Measurements from ENCODE around the gene TNRC6C. TPM values are rescaled to one million over a fixed set of nuclear protein-coding genes. Genes with fewer than 3 reads are reported as not detected.

Gene TNRC6C
- total and polyA plus RNA-seq, 9 of the 15 experiments (the other 6 are each of a cell fraction or from before 2014, with no cell fraction given) = 0.20 to 4.9 (median 2.3) TPM

GRCh38 chr17:78137392-78138203 is 179.1 kb downstream of the TNRC6C start (continued):
- TF ChIP-seq, protein P1, sequence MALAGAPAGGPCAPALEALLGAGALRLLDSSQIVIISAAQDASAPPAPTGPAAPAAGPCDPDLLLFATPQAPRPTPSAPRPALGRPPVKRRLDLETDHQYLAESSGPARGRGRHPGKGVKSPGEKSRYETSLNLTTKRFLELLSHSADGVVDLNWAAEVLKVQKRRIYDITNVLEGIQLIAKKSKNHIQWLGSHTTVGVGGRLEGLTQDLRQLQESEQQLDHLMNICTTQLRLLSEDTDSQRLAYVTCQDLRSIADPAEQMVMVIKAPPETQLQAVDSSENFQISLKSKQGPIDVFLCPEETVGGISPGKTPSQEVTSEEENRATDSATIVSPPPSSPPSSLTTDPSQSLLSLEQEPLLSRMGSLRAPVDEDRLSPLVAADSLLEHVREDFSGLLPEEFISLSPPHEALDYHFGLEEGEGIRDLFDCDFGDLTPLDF (CRISPR knock-in tag; IDR thresholded peaks at IDR 0.05) = no peak
- TF ChIP-seq, protein P2, sequence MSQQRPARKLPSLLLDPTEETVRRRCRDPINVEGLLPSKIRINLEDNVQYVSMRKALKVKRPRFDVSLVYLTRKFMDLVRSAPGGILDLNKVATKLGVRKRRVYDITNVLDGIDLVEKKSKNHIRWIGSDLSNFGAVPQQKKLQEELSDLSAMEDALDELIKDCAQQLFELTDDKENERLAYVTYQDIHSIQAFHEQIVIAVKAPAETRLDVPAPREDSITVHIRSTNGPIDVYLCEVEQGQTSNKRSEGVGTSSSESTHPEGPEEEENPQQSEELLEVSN (IDR thresholded peaks at IDR 0.05; ENCODE audit: borderline replicate concordance in 1 of 2, extremely low read depth in 1 of 2, insufficient read depth in 1 of 2, insufficient read length in 1 of 2, low read depth in 1 of 2, low read length in 1 of 2, poor library complexity in 1 of 2, severe bottlenecking in 1 of 2) = peak; percentile 54 to 56
- peak; percentile 70; the same call in 1 of the 2 replicates for TF ChIP-seq ATF6 (CRISPR knock-in tag; IDR thresholded peaks at IDR 0.05)
- TF ChIP-seq ATF1 (CRISPR knock-in tag; IDR thresholded peaks at IDR 0.05) = no peak
- peak; percentile 53; the same call in 1 of the 2 replicates for TF ChIP-seq ATF1 (tag; IDR thresholded peaks at IDR 0.05)
- peak; percentile 25 for TF ChIP-seq ESRRA (IDR thresholded peaks at IDR 0.05; ENCODE audit: borderline replicate concordance, low read depth)
- TF ChIP-seq L3MBTL2 (IDR thresholded peaks at IDR 0.05) = peak; percentile 81
- TF ChIP-seq TFAM (CRISPR knock-in tag; conservative IDR thresholded peaks at IDR 0.05) = no peak
- TF ChIP-seq MXI1 (IDR thresholded peaks at IDR 0.05; ENCODE audit: low read depth, low read length) = 0 out of 2 replicates have a peak, but pooled peaks have one; percentile 8
- TF ChIP-seq, protein P3, sequence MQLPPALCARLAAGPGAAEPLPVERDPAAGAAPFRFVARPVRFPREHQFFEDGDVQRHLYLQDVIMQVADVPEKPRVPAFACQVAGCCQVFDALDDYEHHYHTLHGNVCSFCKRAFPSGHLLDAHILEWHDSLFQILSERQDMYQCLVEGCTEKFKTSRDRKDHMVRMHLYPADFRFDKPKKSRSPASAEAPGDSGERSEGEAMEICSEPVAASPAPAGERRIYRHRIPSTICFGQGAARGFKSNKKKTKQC (CRISPR knock-in tag; IDR thresholded peaks at IDR 0.05) = peak; percentile 31; the same call in 1 of the 2 replicates
- peak; percentile 34; the same call in 1 of the 2 replicates for TF ChIP-seq NR2C1 (IDR thresholded peaks at IDR 0.05)
- 0 out of 2 replicates have a peak, but pooled peaks have one; percentile 26 for TF ChIP-seq NR2C1 (tag; IDR thresholded peaks at IDR 0.05)
- peak; percentile 94 for TF ChIP-seq ZBTB33 (CRISPR knock-in tag; IDR thresholded peaks at IDR 0.05)
- peak; percentile 95 for TF ChIP-seq SMARCA5 (IDR thresholded peaks at IDR 0.05)
- TF ChIP-seq ZNF76 (CRISPR knock-in tag; IDR thresholded peaks at IDR 0.05; ENCODE audit: borderline replicate concordance) = 0 out of 2 replicates have a peak, but pooled peaks have one; percentile 12
- TF ChIP-seq KLF13 (tag; IDR thresholded peaks at IDR 0.05; ENCODE audit: borderline replicate concordance, low read depth) = no peak
- peak; percentile 91 for TF ChIP-seq EP400 (IDR thresholded peaks at IDR 0.05)
- peak; percentile 75 for TF ChIP-seq POLR2G (IDR thresholded peaks at IDR 0.05; ENCODE audit: low read depth, low read length)
- no peak for TF ChIP-seq NR4A1 (CRISPR knock-in tag; IDR thresholded peaks at IDR 0.05)
- peak; percentile 51; the same call in 1 of the 2 replicates for TF ChIP-seq NR4A1 (tag; IDR thresholded peaks at IDR 0.05)
- TF ChIP-seq ZNF589 (CRISPR knock-in tag; IDR thresholded peaks at IDR 0.05; ENCODE audit: low read depth) = 0 out of 2 replicates have a peak, but pooled peaks have one; percentile 22
